GM19438 (cell line): ENCODE data around the gene RNF8.
A peak's percentile ranks its signal among the peaks of the same experiment; 100 is the strongest.
"Not testable (repeated sequence)": the region's sequence is repeated elsewhere in the genome, so short reads cannot be mapped to it uniquely, and the experiment has no call there.

Experiments used
- ATAC-seq: cut with Tn5 transposase; IDR thresholded peaks from one replicate; pipeline ENCODE4 v1.9.1; 2021; ENCODE audit warnings: low read depth; ENCODE audit not compliant: unreplicated experiment

RNF8 gene, protein sequence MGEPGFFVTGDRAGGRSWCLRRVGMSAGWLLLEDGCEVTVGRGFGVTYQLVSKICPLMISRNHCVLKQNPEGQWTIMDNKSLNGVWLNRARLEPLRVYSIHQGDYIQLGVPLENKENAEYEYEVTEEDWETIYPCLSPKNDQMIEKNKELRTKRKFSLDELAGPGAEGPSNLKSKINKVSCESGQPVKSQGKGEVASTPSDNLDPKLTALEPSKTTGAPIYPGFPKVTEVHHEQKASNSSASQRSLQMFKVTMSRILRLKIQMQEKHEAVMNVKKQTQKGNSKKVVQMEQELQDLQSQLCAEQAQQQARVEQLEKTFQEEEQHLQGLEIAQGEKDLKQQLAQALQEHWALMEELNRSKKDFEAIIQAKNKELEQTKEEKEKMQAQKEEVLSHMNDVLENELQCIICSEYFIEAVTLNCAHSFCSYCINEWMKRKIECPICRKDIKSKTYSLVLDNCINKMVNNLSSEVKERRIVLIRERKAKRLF

GRCh38 chr6:37353761-37354525, at the start of gene RNF8:
TSS of gene RNF8 (plus strand) at chr6:37353983. CDS start at chr6:37354165, 182 bp downstream.
- peak; percentile 96 for ATAC-seq

DNA sequence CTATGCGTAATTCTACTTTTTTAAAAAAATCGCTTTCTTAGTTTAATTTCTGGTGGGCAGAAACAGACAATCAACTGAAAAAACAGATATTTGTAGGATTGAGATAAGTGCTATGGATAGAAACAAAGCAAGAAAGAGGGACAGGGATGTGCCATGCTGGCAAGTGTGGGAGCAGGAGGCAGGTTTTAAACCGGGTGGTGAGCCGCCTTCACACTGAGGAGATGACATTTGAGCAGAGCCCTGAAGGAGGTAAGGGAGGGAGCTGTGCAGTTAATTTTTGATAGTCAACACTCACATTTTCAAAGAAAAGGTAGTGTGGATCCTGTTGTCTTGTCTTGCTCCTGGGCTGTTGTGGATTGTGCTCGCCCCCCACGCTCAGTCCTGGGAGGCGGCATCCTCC, 49.0 kb upstream of the RNF8 start:
- no peak for ATAC-seq

- ATAC-seq, result no peak
Measured at GRCh38 chr6:37305841-37306425, 47.9 kb upstream of the RNF8 start.

DNA sequence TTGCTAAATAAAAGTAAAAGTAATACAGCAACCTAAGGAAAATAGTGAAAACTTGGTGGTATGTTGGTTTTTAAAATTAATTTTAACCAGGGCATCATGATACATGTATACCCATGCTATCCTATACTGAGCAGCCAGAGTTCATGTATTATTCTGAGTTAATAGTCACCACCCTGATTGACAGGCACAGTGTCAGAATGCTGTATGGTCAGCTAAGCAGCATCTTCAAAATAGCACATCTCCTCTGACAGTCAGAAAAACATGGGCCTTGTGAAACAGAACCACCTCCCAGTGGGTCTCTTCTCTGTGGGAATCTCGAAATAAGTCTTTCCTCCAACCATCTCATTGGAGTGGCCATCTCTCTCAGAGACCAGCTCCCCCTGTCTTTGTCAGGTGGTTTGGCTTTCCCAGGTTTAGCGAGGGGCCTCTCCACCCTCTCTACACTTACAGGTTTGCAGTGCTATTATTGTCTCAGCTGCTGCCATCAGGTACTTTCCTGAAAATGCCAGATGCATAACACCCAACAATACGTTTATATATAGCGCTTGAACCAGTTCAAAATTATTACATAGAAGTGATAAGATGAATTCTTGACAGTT, 47.1 kb upstream of the RNF8 start:
- ATAC-seq, result no peak

DNA sequence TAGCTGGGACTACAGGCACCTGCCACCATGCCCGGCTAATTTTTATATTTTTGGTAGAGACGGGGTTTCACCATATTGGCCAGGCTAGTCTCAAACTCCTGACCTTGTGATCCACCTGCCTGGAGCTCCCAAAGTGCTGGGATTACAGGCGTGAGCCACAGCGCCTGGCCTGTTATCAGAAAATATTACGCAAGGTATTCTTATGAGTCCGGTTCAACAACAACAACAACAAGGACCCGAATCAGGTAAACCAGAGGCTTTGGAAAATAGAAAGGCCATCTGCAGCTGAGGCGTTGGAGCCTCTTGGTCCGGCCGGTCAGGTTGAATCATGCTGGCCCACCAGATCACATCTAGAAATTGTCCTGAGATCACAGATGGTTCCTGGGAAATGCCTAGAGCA, 46.3 kb upstream of the RNF8 start:
- not testable (repeated sequence) for ATAC-seq

DNA sequence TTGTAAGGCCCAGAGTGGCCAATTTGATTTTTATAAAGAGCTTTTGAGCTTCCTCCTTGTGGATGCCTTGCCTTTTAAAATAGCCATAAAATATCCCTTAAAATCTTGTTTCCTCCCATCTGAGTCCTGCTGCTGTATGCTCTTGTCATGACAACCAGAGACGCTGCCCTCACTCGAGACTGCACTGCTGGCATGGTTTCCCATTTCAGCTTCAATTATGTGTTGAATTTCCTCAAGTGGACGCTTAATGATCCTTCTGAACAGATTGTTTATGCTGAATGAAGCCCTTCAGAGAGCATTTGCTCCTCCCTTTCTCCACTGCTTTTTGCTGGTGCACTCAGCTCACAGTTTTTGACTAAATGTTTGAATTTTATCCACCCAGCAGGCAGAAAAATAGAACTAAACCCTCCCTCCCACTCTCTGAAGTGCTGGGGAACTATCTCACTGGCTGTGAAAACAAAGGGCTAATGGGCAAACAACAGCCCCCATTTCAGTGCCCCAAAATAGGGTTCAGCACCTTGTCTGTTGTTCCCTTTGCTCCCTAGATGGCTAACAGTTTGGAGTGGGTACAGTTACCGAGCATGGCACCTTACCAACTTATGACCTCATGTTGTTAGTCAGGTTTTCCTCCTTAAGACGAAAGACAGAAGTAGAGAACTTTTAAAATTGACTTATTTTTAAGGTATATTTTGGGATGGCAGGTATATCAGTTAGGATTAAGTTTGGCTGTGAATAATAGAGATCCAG, 45.5 kb upstream of the RNF8 start:
- no peak for ATAC-seq

DNA sequence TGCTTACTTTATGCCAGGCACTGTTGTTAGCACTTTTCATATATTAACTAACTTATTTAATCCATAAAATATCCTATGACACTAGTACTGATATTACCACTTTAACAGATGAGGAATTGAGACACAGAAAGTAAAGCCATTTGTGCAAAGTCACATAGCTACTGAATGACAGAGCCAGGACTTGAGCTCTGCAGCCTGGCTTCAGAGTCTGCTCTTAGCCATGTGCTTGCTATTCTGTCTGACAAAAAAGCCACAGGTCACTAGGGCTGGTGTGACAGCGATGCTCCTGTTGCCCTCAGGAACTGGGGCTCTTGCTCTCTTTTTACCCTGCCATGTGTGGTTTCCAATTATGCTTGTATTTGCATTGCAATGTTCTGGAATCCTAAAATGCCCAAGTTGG, 44.7 kb upstream of the RNF8 start:
- ATAC-seq, result no peak

- ATAC-seq, result no peak
Measured at GRCh38 chr6:37309692-37310091, 44.1 kb upstream of the RNF8 start.

DNA sequence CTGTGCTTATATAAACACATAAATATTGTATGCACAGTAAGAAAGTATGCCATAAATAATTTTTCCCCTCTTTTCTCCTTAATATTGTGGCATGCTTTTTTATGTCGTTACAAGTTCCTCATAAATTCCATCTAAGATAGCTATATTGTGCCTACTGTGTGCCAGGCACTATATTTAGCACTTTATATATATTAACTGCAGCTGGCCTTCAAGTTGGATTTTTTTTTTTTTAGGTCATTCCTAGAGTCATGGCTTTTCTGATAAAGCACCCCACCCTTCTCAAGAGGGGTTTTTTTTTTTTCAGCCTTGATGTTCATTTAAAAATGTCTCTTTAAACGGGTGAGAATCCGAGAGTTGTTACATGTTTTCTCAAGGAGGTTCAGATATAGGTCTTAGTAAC, 42.8 kb upstream of the RNF8 start:
- no peak for ATAC-seq

GRCh38 chr6:37311741-37312473, 41.9 kb upstream of the RNF8 start:
- no peak for ATAC-seq

DNA sequence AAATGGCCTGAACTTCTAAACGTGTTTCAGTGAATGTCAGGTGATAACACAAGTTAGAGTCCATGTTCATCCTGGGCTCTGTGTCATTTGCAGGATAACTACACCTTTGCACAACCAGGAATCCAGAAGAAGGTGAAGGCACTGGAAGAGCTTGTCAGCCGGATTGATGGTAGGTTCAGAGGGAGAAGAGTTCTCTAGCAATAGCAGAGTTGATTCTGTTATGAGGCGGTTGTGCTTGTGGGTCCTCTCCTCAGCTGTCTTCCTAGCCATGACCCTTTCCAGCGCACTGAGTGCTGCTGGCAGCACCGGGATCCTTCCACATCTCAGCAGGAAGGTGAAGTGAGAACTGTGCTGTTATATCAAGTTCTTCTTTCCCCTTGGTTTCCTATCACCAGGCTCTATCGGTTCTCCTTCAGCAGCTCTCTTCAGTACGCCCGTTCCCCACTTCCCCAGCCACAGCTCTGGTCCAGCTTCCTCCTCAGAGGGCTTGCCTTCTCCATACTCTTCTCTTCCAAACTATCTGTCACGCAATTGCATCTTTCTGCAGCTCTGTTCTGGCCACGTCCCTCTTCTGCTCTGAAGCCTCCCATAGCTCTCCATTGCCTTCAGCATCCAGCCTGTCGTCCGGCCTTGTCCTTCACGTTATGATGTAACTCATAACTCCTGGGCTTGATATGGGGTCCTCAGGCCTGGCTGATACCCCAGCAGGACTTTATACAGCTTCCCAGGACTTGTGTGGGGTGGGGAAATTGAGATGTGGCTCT, 39.9 kb upstream of the RNF8 start:
- no peak for ATAC-seq

- ATAC-seq, result no peak
Measured at GRCh38 chr6:37314487-37315156, 39.2 kb upstream of the RNF8 start.

DNA sequence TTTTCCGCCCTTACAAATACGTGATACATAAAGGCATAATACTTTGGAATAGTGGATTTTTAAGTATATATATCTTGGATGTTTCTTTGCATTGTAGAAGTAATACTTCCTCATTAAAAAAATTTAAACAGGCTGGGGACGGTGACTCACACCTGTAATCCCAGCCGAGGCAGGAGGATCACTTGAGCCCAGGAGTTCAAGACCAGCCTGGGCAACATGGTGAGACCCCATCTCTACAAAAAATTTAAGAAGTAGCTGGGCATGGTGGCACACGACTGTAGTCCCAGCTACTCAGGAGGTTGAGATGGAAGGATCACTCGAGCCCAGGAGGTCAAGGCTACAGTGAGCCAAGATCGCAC, 38.6 kb upstream of the RNF8 start:
- no peak for ATAC-seq

- no peak for ATAC-seq
Measured at GRCh38 chr6:37316071-37316470, 37.7 kb upstream of the RNF8 start.

DNA sequence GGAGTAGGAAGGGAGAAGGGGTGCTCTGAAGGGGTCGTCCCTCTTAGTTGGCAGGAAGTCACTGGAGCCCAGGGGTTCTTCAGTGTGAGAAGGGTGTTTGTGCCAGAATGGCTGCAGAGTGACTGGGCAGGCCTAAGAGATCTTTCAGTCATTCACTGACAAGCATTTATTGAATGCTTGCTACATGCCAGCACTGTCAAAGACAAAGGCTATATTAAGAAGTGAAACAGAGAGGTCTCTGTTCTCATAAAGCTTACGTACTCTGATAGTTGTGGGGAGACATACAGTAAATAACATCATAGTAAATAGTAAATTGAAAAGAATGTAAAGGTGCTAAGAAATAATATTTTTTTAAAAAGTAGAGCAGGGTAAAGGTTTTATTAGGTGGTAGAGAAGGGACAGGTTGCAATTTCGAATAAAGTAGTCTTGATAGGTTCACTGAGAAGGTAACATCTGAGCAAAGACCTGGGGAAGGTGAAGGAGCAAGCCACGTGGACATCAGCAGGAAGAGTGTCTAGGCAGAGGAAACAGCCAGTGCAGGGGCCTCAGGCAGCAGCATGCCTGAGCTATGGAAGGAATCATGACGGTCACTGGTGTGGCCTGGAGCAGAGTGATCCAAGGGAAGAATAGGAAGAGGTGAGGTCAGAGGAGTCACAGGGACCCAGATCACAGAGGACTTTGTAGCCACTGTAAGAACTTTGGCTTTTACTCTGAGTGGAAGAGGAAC, 36.3 kb upstream of the RNF8 start:
- ATAC-seq, result no peak

- ATAC-seq, result no peak
Measured at GRCh38 chr6:37319156-37319555, 34.6 kb upstream of the RNF8 start.

DNA sequence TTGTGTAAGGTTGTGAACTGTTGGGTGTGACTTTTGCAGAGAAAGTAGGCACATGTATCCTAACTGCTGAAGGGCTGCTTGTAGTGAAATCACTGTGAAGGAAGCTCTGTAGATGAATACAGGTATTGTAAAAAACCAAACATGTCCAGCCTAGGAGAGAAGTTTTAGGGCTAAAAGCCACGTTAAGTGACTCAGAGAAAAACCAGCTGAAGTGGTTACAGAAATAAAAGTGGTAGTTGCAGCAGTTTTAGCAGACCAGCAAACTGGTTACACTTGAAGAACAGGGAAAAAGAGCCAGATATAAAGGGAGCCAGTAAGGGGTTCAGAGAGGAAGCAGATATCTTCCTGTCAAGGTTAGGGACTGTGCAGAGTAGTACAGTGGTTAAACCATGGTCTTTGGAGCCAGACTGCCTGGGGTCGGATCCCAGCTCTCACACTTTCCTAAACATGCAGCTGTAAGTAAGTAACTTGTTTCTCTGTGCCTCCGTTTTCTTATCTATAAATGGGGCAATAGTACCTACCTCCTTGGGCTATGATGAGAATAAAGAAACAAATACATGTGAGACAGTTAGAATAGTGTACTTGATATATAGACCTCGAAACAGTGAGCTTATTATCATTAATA, 33.8 kb upstream of the RNF8 start:
- no peak for ATAC-seq
